SK-N-SH (cell line): ENCODE measurements around the gene TRMT112. TPM values are rescaled to one million over a fixed set of nuclear protein-coding genes. Genes with fewer than 3 reads are reported as not detected.

Experiments used
- CTCF ChIA-PET: fragments of 300-600, 350-600 bp; formaldehyde crosslinking; extraction: SDS; loops from one replicate; lab custom pipeline; 2021; lab: Yijun Ruan, JAX
- POLR2A ChIA-PET: fragments of 350-600 bp; sonication (Branson Sonifier 250); formaldehyde crosslinking; extraction: SDS; loops from one replicate; lab custom pipeline; 2020; ENCODE audit warnings: antibody characterized with exemption, inconsistent platforms; lab: Yijun Ruan, JAX
- DNase-seq: peaks from one replicate; pipeline ENCODE4 v3.0.0; 2012
- H2AFZ ChIP-seq: fragments of 200-600 bp; sonication (generic); 2 replicates; pipeline ENCODE4 v1.8.1; 2016; ENCODE audit warnings: antibody characterized with exemption, mild to moderate bottlenecking, low read depth
- H3F3A ChIP-seq: fragments of 200-600 bp; sonication (generic); replicated peaks from 2 replicates; pipeline ENCODE3; 2016; ENCODE audit warnings: antibody characterized with exemption, mild to moderate bottlenecking; ENCODE audit not compliant: insufficient read depth
- H3K27ac ChIP-seq, 2 experiments: fragments of 200-500 bp in 1 of 2; fragments of 200-600 bp in 1 of 2; sonication (Bioruptor generic) in 1 of 2; sonication (generic), shearing (Covaris generic) in 1 of 2; 2 replicates each; pipeline versions ENCODE4 v1.5.1 to v1.6.1; 2014 to 2016; ENCODE audit warnings: low read depth in 2 of 2, inconsistent platforms in 1 of 2, low read length in 1 of 2, mild to moderate bottlenecking in 1 of 2, mixed read lengths in 1 of 2
- H3K27me3 ChIP-seq: fragments of 200-600 bp; sonication (generic), shearing (Covaris generic); 2 replicates; pipeline ENCODE4 v1.6.1; 2016; ENCODE audit warnings: mixed run types; ENCODE audit not compliant: insufficient read depth
- H3K36me3 ChIP-seq, 2 experiments: fragments of 200-500 bp in 1 of 2; fragments of 200-600 bp in 1 of 2; sonication (Bioruptor generic) in 1 of 2; sonication (generic) in 1 of 2; replicated peaks in 1 of 2; 2 replicates each; pipeline versions ENCODE3 to v1.5.1; 2014 to 2016; ENCODE audit warnings: low read length in 1 of 2, mild to moderate bottlenecking in 1 of 2; ENCODE audit not compliant: insufficient read depth in 2 of 2, control insufficient read depth in 1 of 2
- H3K4me1 ChIP-seq, 2 experiments: fragments of 200-500 bp in 1 of 2; fragments of 200-600 bp in 1 of 2; sonication (Bioruptor generic) in 1 of 2; sonication (generic), shearing (Covaris generic) in 1 of 2; 2 replicates each; pipeline versions ENCODE4 v1.5.1 to v1.6.1; 2014 to 2016; ENCODE audit warnings: low read depth in 1 of 2, low read length in 1 of 2, mixed run types in 1 of 2; ENCODE audit not compliant: insufficient read depth in 2 of 2, control insufficient read depth in 1 of 2
- H3K4me2 ChIP-seq: fragments of 200-600 bp; sonication (generic), shearing (Covaris generic); 2 replicates; pipeline ENCODE4 v1.6.1; 2017; ENCODE audit warnings: mixed run types
- H3K4me3 ChIP-seq, 2 experiments: fragments of 200-500 bp in 1 of 2; fragments of 200-600 bp in 1 of 2; sonication (Bioruptor generic) in 1 of 2; sonication (generic), shearing (Covaris generic) in 1 of 2; 2 replicates each; pipeline versions ENCODE4 v1.5.1 to v1.8.1; 2014 to 2016; ENCODE audit warnings: low read depth in 2 of 2, inconsistent platforms in 1 of 2, low read length in 1 of 2, mild to moderate bottlenecking in 1 of 2, mixed read lengths in 1 of 2, moderate library complexity in 1 of 2
- H3K79me2 ChIP-seq: fragments of 200-600 bp; sonication (generic); 2 replicates; pipeline ENCODE4 v1.8.1; 2017; ENCODE audit warnings: mild to moderate bottlenecking; ENCODE audit not compliant: insufficient read depth
- H3K9ac ChIP-seq: fragments of 200-600 bp; sonication (generic); 2 replicates; pipeline ENCODE4 v1.6.1; 2017; ENCODE audit warnings: mixed run types
- H3K9me2 ChIP-seq: fragments of 200-600 bp; sonication (generic); 2 replicates; pipeline ENCODE4 v1.6.1; 2017; ENCODE audit warnings: mixed run types
- H3K9me3 ChIP-seq: fragments of 200-600 bp; sonication (generic); 2 replicates; pipeline ENCODE4 v1.6.1; 2017; ENCODE audit warnings: mixed run types, mild to moderate bottlenecking, moderate library complexity
- H4K20me1 ChIP-seq: fragments of 200-600 bp; sonication (generic); 2 replicates; pipeline ENCODE4 v1.6.1; 2017; ENCODE audit warnings: mild to moderate bottlenecking, mixed run types; ENCODE audit not compliant: insufficient read depth
- CHD2 ChIP-seq: fragments of 150-350 bp; IDR thresholded peaks from 2 replicates; pipeline ENCODE4 v1.6.1; 2018; ENCODE audit warnings: low read length; ENCODE audit not compliant: partially characterized antibody
- ELF1 ChIP-seq: IDR thresholded peaks from 2 replicates; pipeline ENCODE4 v1.4.0; 2012
- EZH2phosphoT487 ChIP-seq: fragments of 200-600 bp; sonication (generic); IDR thresholded peaks from 2 replicates; pipeline ENCODE4 v1.6.1; 2017; ENCODE audit warnings: low read depth, mixed run types, mild to moderate bottlenecking, antibody characterized with exemption, moderate library complexity, borderline replicate concordance
- FOSL2 ChIP-seq: IDR thresholded peaks from 2 replicates; pipeline ENCODE4 v1.4.0; 2012; ENCODE audit warnings: low read depth, mild to moderate bottlenecking, moderate library complexity, borderline replicate concordance
- FOXJ3 ChIP-seq: sonication (generic); formaldehyde crosslinking; IDR thresholded peaks from 2 replicates; pipeline ENCODE4 v1.5.1; 2020; ENCODE audit warnings: mild to moderate bottlenecking, missing genetic modification reagents
- GABPA ChIP-seq: IDR thresholded peaks from 2 replicates; pipeline ENCODE4 v1.4.0; 2012; ENCODE audit warnings: low read depth, mild to moderate bottlenecking
- GATA2 ChIP-seq: sonication (generic); formaldehyde crosslinking; IDR thresholded peaks from 2 replicates; pipeline ENCODE4 v1.5.0; 2020; ENCODE audit warnings: mild to moderate bottlenecking, missing genetic modification reagents
- IRF3 ChIP-seq: fragments of 150-350 bp; IDR thresholded peaks from 2 replicates; pipeline ENCODE4 v1.6.1; 2016; ENCODE audit warnings: mild to moderate bottlenecking, low read depth, low read length
- JUND ChIP-seq: IDR thresholded peaks from 2 replicates; pipeline ENCODE4 v1.4.0; 2012
- MAX ChIP-seq: IDR thresholded peaks from 2 replicates; pipeline ENCODE4 v1.4.0; 2012; ENCODE audit warnings: low read depth
- MEF2A ChIP-seq: IDR thresholded peaks from 2 replicates; pipeline ENCODE4 v1.4.0; 2012; ENCODE audit warnings: low read depth, borderline replicate concordance
- MXI1 ChIP-seq: IDR thresholded peaks from 2 replicates; pipeline ENCODE4 v1.6.1; 2012; ENCODE audit warnings: mild to moderate bottlenecking, low read depth, low read length, improper control_type of control experiment
- NFIC ChIP-seq: IDR thresholded peaks from 2 replicates; pipeline ENCODE4 v1.4.0; 2012; ENCODE audit warnings: borderline replicate concordance
- NRF1 ChIP-seq: IDR thresholded peaks from 2 replicates; pipeline ENCODE4 v1.6.1; 2012; ENCODE audit warnings: low read depth, mild to moderate bottlenecking, low read length
- POLR2AphosphoS5 ChIP-seq: IDR thresholded peaks from 2 replicates; pipeline ENCODE4 v1.6.1; 2012; ENCODE audit warnings: low read depth, low read length
- RAD21 ChIP-seq: IDR thresholded peaks from 2 replicates; pipeline ENCODE4 v1.6.1; 2012; ENCODE audit warnings: mild to moderate bottlenecking, low read length
- RCOR1 ChIP-seq: fragments of 150-350 bp; IDR thresholded peaks from 2 replicates; pipeline ENCODE4 v1.6.1; 2017; ENCODE audit warnings: antibody characterized with exemption, low read length
- RFX5 ChIP-seq: IDR thresholded peaks from 2 replicates; pipeline ENCODE4 v1.6.1; 2012; ENCODE audit warnings: mild to moderate bottlenecking, improper control_type of control experiment, low read length
- SIN3A ChIP-seq: IDR thresholded peaks from 2 replicates; pipeline ENCODE4 v1.6.1; 2012; ENCODE audit warnings: low read depth, mild to moderate bottlenecking, low read length, moderate library complexity, borderline replicate concordance
- SMC3 ChIP-seq: IDR thresholded peaks from 2 replicates; pipeline ENCODE4 v1.6.1; 2012; ENCODE audit warnings: low read depth, low read length, improper control_type of control experiment
- TCF12 ChIP-seq: IDR thresholded peaks from 2 replicates; pipeline ENCODE4 v1.4.0; 2012
- TEAD4 ChIP-seq: IDR thresholded peaks from 2 replicates; pipeline ENCODE4 v1.4.0; 2012; ENCODE audit warnings: mild to moderate bottlenecking, borderline replicate concordance; ENCODE audit not compliant: insufficient read depth
- USF1 ChIP-seq: IDR thresholded peaks from 2 replicates; pipeline ENCODE4 v1.4.0; 2012; ENCODE audit warnings: low read depth, borderline replicate concordance
- YY1 ChIP-seq: IDR thresholded peaks from 2 replicates; pipeline ENCODE4 v1.4.0; 2012; ENCODE audit warnings: low read depth, mild to moderate bottlenecking
- WGBS: methylation state at CpG from one replicate; pipeline ENCODE4 v1.1.6; 2017; ENCODE audit warnings: low lambda C conversion rate; 5-methylcytosine and 5-hydroxymethylcytosine counted together
- polyA plus RNA-seq, 3 experiments: library from polyadenylated mRNA; depleted of rRNA; stranded (reverse); fragments of >200 nt; gene quantifications; 2 replicates each; pipeline ENCODE4 v1.2.3, GENCODE V29; 2012

The TRMT112 gene
- polyA plus RNA-seq, 1 of the 3 experiments (the other 2 are of a cell fraction) = 699 TPM

GRCh38 chr11:64342869-64343745 is 25.7 kb upstream of the TRMT112 start:
- no peaks in the 10 kb centered on the region for H3K27me3 ChIP-seq
- no peaks in the 10 kb centered on the region for H3K79me2 ChIP-seq
- no peak overlapping the region for H3K4me3 ChIP-seq
- TF ChIP-seq POLR2AphosphoS5 = no peak
- no peak for TF ChIP-seq YY1
- no peak for TF ChIP-seq MXI1
- TF ChIP-seq JUND = no peak
- no peak for TF ChIP-seq EZH2phosphoT487
- no peak for TF ChIP-seq GABPA
- no peak for TF ChIP-seq MEF2A
- no peak for TF ChIP-seq NFIC
- no peak for TF ChIP-seq RFX5
- TF ChIP-seq TCF12 = no peak
- TF ChIP-seq MAX = no peak
- TF ChIP-seq RCOR1 = no peak
- TF ChIP-seq GATA2 (CRISPR knock-in tag) = no peak
- no peak for TF ChIP-seq NRF1
- H3K9me2 ChIP-seq = no peaks in the 10 kb centered on the region
- H3K9me3 ChIP-seq = no peaks in the 10 kb centered on the region
- no peak overlapping the region for H3K9ac ChIP-seq
- no peak overlapping the region for H2AFZ ChIP-seq
- DNase-seq = peak; percentile 68
- no peak overlapping the region for H3K27ac ChIP-seq
- 86% methylated on average over 23 of the region's 29 CpGs for WGBS
- no peak overlapping the region for H3K4me2 ChIP-seq
- H3F3A ChIP-seq = peaks cover 2% of the 10 kb centered on the region
- H4K20me1 ChIP-seq = no peaks in the 10 kb centered on the region
- ChIA-PET CTCF (interaction anchor here (2.3 to 5.7 kb wide), 2 partner anchors 12 to 39 kb away, joined by 7 to 42 read pairs; partner anchors contain the start of gene ESRRA), POLR2A (interaction anchor here (0.6 kb wide), 1 partner anchor 24 kb away, joined by 3 read pairs; no protein-coding TSS in a partner anchor)
- H3K4me1 ChIP-seq = no peaks in the 10 kb centered on the region
- no peaks in the 10 kb centered on the region for H3K36me3 ChIP-seq

- no peaks in the 10 kb centered on the region for H4K20me1 ChIP-seq
- H3K4me3 ChIP-seq = no peak overlapping the region
- no peak overlapping the region for H3K4me2 ChIP-seq
- ChIA-PET CTCF (interaction anchor here (0.8 to 5.7 kb wide), 4 partner anchors 11 to 107 kb away, joined by 3 to 42 read pairs (median 6); partner anchors contain the start of gene ESRRA), POLR2A (interaction anchor here (0.6 kb wide), 1 partner anchor 23 kb away, joined by 3 read pairs; no protein-coding TSS in a partner anchor)
- H3K36me3 ChIP-seq = no peaks in the 10 kb centered on the region
- no peaks in the 10 kb centered on the region for H3K79me2 ChIP-seq
- H3K27me3 ChIP-seq = no peaks in the 10 kb centered on the region
- H2AFZ ChIP-seq = no peak overlapping the region
- no peak overlapping the region for H3K9ac ChIP-seq
- H3K4me1 ChIP-seq = no peaks in the 10 kb centered on the region
- no peaks in the 10 kb centered on the region for H3K9me2 ChIP-seq
- 86% methylated on average over 45 of the region's 55 CpGs for WGBS
- H3K27ac ChIP-seq = no peak overlapping the region
- peaks cover 5% of the 10 kb centered on the region for H3F3A ChIP-seq
- DNase-seq = peak; percentile 56
- H3K9me3 ChIP-seq = no peaks in the 10 kb centered on the region
- TF ChIP-seq RCOR1 (no peak), JUND (no peak), FOXJ3 (no peak), RFX5 (no peak), FOSL2 (no peak), USF1 (no peak), POLR2AphosphoS5 (no peak), GATA2 (CRISPR knock-in tag) (no peak), NFIC (no peak), SMC3 (no peak), CHD2 (no peak), GABPA (no peak), RAD21 (no peak), IRF3 (no peak), ELF1 (no peak), SIN3A (no peak), TEAD4 (no peak)
Measured at GRCh38 chr11:64341851-64342791, 24.8 kb upstream of the TRMT112 start.
